EL (cell line): ENCODE results near the gene PPM1B.
"Not testable (repeated sequence)": the region's sequence is repeated elsewhere in the genome, so short reads cannot be mapped to it uniquely, and the experiment has no call there.

Source experiments
- DNase-seq: peaks from one replicate; pipeline ENCODE4 v3.0.0-alpha.2; 2016

PPM1B gene

GRCh38 chr2:44168681-44169154 is at the start of gene PPM1B:
PPM1B (plus strand) TSS chr2:44168875; CDS start chr2:44201200, 32,325 bp downstream.
- peak; percentile 100 for DNase-seq

- DNase-seq = no peak
Measured at GRCh38 chr2:44119878-44120277, 48.8 kb upstream of the PPM1B start.

DNA sequence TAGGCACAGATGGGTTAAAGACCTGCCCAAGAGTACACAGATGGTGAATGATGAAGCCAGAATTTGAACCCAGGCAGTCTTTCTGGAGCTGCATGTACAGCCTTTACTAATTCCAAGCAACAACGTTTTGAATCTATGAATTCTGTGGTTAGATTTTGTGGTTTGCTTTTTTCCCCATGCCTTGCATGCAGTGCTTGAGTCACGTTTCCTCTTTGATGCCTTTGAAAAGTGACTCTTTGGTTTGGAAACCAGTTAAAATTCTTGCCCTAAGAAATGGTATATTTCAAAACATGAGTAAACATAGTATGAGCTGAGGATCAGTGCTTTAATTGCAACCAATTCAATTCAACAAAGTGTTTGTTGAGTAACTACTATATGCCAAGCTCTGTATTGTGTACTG is 48.2 kb upstream of the PPM1B start:
- DNase-seq = peak; percentile 88

- DNase-seq = no peak
Measured at GRCh38 chr2:44121899-44122298, 46.8 kb upstream of the PPM1B start.

DNA sequence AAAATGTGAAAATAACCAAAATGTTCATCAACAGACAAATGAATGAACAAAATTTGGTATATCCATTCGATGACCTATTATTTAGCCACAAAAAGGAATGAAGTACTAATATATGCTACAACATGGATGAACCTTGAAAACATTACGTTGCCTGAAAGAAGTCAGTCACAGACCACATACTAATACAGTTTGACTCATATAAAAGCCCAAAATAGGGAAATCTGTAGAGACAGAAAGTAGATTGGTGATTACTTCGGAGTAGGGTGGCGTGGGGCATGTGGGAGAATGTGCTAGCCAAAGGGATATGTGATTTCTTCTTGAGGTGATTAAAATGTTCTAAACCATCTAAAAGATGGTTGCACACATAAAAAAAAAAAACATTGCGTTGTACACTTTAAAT is 44.2 kb upstream of the PPM1B start:
- DNase-seq = no peak

- peak; percentile 62 for DNase-seq
Measured at GRCh38 chr2:44126106-44126797, 42.4 kb upstream of the PPM1B start.

DNA sequence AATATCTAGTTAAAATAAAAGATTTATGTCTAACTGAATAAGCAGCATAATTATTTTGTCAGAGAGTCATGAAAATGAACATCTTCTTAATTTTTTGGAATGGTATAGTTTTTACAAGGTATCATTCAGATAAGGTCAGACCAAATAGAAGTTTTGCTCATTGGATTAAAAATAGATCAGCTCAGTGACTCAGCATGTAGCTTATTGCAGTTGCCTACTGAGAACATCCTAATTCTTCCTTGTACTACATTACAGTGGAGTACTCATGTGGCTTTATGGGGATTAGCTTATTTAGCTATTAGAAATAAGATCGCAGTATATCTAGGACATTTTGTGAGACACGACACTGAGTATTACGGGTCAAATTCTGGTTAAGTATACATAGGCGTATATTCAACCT is 38.2 kb upstream of the PPM1B start:
- DNase-seq = peak; percentile 17

DNA sequence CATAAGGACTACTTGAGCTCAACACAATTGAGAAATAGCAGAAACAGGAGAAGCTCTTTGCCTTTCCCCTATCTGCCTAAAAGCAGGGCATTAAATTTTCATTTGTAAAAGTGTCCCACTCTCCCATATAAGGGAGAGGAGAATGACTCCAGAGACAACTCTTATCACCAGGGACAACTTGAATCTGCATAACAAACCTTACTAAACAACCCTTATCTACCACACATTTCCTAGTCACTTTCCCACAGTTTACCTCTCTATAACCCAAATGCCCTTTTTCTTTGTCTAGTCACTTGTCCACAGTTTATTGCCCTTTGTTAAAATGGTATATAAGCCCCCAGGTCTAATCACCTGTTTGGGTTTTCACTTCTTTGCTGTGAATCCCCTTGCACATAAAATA is 37.5 kb upstream of the PPM1B start:
- DNase-seq = no peak

GRCh38 chr2:44133602-44134001 is 35.1 kb upstream of the PPM1B start:
- not testable (repeated sequence) for DNase-seq

GRCh38 chr2:44134848-44135247 is 33.8 kb upstream of the PPM1B start:
- no peak for DNase-seq

DNA sequence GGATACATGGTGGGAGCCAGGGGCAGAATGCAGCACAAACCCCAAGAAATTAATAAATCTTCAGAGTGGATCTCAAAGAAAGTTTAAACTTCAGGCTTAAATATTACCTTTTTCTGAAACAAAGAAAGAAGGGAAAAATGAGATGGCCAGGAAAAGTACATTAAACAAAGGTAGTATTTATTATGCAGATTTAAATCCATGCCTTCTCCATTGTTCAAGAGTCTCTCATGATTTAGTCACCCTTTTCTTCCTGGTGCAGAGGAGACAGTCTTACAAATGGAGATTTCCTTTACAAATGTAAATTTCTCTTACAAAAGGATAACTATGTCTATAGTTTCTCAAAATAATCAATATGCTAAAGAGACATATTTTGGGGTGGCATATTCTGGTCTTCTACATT is 33.4 kb upstream of the PPM1B start:
- DNase-seq = no peak

- DNase-seq = peak; percentile 53
Measured at GRCh38 chr2:44135771-44136170, 32.9 kb upstream of the PPM1B start.

DNA sequence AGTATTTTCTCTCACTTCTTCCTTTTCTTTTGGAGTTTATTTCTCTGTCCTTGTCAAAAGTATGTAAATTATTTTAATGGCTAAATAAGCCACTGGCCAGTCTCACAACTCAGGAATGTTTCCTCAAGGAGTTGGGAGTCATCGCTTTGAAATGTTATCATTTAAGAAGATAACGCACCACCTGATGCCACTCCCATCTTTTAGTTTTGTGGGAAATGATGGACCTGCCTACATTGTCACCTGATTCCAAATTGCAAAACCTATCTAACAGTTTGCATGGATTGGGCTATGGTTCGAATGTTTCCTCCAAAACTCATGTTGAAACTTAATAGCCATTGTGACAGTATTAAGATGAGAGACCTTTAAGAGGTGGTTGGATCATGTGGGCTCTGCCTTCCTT is 32.4 kb upstream of the PPM1B start:
- peak; percentile 80 for DNase-seq

- no peak for DNase-seq
Measured at GRCh38 chr2:44137048-44137447, 31.6 kb upstream of the PPM1B start.

DNA sequence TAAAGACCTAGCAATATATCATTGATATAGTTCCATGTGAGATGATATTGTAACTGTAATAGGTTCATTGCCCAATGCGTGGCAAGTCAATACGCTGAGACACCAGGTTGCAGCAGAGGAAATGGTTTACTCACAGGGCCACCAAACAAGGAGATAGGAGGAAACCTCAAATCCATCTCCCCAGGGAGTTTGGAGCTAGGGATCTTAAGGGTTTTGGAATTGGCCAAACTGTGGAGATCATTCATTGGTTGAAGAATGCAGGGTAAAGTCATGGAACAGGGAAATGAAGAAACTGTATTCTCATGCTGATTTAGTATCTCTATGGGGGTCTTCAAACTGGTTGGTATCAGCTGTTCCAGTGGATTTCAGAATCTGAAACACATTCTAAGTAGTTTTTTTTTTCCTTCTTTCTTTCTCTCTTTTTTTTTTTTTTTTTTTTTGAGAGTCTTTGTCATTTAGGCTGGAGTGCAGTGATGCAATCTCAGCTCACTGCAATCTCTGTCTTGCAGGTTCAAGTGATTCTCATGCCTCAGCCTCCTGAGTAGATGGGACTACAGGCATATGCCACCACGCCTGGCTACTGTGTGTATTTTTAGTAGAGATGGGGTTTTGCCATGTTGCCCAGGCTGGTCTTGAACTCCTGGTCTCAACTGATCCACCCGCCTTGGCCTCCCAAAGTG is 30.7 kb upstream of the PPM1B start:
- no peak for DNase-seq

DNA sequence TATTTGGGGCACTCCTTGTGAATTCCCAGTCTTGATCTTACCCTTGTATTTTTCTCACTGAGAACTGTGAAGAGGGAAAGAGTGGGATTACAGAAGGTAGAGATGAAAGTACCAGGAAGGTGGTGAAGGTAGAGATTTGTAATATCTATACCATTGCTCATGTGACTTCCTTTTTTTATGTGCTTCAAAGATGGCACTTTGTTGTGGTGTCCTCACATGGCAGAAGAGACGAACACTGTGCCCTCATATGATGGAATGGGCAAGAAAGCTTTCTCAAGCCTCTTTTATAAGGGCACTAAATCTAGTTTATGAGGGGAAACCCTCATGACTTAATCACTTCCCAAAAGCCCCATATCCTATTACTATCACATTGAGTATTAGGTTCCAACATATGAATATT is 28.9 kb upstream of the PPM1B start:
- no peak for DNase-seq

DNA sequence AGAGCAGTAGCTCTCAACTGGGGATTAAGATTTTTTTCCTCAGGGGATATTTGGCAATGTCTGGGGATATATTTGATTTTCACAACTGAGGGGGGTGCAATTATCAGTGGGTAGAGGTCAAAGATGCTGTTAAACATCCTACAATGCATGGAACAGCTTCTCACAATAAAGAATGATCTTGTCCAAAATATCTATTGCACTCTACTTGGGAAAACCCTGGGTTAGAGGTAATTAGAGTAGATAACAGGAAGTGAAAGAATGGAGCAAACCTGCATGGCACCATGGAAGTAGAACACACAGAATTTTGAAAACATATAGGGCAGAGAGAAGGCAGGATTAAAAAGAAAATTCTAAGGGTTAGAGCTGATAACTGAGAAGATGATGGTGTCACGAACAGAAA is 26.4 kb upstream of the PPM1B start:
- no peak for DNase-seq

GRCh38 chr2:44143701-44144100 is 25.0 kb upstream of the PPM1B start:
- no peak for DNase-seq

DNA sequence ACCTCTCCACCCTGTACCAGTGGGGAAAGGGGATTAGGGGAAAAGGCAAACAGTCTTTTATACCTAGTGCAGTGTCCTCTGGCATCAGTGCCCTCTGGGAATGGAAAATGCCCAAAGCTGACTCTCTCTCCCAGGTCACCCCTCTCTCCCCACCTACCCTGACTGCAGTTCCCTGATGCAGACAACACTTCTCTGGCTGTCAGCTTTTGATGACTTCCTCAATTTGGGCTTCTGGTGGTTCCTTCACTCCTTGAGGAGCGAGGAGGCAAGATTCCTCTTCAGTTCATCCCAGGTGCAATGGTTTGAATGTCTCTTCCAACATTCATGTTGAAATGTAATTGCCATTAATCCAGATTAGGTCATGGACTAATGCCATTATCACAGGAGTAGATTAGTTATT is 19.7 kb upstream of the PPM1B start:
- DNase-seq = no peak

DNA sequence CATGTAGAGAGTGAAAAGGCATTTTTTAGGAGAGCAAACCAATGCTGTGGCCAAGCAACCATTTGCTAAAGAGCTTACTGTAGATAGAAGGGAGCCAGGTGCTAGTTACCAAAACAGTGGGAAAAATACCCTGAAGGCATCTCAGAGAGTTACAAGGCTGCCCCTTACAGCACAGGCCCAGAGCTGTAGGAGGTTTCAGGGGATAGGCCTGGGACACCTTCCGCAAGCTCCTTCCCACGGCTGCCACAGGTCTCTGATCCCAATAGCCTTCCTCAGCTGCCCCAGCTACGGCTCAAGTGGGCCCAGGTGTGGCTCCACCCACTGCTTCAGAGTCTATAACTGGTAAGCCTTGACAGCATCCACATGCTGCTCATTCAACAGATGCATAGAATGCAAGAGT is 18.2 kb upstream of the PPM1B start:
- DNase-seq = no peak

DNA sequence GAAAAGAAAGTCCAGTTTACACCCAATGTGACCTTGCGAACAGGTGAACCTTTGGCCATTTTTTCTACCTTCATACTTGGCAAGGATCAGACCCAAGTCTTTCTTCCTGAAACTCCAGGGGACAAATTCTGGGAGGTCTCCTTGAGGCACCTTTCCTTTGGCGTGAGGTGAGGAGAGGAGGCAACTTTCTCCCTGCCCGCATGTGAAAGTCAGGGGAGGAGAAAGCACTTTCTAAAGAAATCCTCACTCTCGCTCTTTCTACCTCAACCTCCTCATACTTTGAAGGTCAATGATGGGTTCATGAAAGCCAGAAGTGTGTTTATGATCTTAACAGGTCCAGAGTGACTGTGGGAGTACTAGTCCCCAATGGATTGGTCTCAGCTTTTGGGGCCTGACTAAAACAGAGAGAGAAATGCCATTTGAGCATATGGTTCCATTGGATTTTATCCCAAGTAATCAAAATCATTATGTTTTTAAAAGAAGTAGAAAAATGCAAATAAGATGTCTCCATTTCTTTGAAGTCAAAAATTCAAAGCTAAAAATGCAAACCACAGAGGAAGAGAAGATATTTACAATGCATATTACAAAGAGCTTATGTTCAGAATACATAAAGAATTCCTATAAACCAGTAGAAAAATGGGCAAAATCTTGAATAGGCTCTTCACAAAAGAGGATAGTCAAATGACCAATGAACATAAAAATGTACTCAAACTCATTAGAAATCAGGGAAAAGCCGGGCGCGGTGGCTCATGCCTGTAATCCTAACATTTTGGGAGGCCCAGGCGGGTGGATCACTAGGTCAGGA is 15.6 kb upstream of the PPM1B start:
- no peak for DNase-seq

DNA sequence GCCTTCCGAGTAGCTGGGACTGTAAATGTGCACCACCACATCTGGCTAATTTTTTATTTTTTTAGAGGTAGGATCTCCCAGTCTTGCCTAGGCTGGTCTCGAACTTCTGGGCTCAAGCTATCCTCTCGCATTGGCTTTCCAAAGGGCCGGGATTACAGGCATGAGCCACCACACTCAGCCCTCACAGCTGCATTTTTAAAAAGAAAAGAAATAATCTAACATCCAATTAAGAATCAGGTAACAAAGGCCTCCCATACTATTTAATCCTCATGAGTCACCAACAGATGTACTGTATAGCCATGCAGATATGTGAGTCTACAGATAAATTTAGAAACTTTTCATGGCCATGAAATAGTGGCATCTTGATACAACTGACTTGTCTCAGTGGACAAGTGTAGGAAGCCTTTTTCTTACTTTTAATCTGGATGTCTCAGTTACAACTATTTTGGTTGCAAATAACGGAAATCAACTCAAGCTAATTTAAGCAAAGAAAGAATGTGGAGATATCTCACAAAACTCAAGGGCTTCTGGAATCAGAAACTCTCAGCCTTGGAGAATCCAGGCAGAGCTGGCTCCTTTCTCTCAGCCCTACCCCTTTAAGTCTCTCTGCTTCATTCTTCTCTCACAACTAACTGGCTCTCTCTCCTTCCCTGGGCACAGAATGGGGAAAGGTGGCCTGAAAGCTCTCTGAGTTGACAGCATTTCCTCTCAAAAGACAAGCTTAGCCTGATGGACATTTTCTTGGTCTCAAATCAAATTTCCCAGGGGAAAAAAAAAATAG is 12.8 kb upstream of the PPM1B start:
- DNase-seq = no peak

- no peak for DNase-seq
Measured at GRCh38 chr2:44163777-44164176, 4.9 kb upstream of the PPM1B start.
